ENCODE data around the gene SLC8A2. TPM values are rescaled to one million over a fixed set of nuclear protein-coding genes. Genes with fewer than 3 reads are reported as not detected.
A peak's percentile ranks its signal among the peaks of the same experiment; 100 is the strongest.

The SLC8A2 gene
- total and polyA plus RNA-seq, 2 donors (not counting 1 experiment from before 2014, with no cell fraction given), result 0.07 TPM; not detected in 1

DNA sequence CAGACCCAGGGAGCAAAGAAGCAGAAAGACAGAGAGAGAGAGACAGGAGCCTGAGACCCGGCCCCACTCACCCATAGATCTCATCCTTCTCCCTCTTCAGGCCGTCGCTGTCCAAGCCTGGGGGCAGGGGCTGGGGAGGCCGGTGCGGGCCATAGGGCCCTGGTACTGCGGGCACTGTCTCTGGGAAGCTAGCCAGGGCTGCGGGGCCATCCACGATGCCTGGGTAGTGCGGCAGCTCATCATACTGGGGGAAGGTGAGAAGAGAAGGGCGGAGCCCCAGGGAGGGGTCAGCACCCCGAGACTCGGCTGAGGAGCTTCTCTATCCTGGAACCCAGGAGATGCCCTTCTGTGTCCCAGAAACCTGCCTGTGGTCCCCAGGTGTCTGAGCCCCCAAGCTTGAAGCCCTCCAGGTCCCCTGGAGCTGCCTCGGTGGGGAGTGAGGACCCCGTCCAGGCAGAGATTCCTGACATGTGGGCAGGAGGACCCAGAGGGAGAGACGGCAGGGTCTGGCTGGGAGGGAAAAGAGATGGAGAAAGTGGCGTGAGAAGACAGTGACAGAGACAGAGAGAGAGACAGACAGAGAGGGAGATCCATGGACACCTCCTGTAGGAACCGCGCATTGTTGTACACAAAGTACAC is 54.5 kb downstream of the SLC8A2 start:
- Mint-ChIP-seq H3K27me3 (peaks cover 67% of the 10 kb centered on the region), H3K9me3 (ENCODE audit: insufficient read depth) (no peaks in the 10 kb centered on the region), H3K4me1 (peaks cover 23% of the 10 kb centered on the region), H3K27ac (peak overlapping the region; percentile 38), H3K4me3 (peak overlapping the region; percentile 55)
- Histone ChIP-seq H3K27me3 (replicated peaks in 1 of 4; ENCODE audit: control extremely low read depth in 1 of 4, control insufficient read depth in 3 of 4, insufficient read depth in 4 of 4, low read length in 3 of 4) (peaks cover 0 to 63% (median 31%) of the 10 kb centered on the region in 4 experiments), H3K79me2 (ENCODE audit: control insufficient read depth, insufficient read depth, low read length) (no peaks in the 10 kb centered on the region), H3K9me3 (ENCODE audit: control extremely low read depth in 1 of 3, control insufficient read depth in 2 of 3, insufficient read depth in 1 of 3, low read length in 2 of 3) (peaks cover 0 to 19% (median 0%) of the 10 kb centered on the region in 3 donors), H4K20me1 (ENCODE audit: control insufficient read depth, insufficient read depth, low read length, poor library complexity, severe bottlenecking) (no peaks in the 10 kb centered on the region), H2AFZ (ENCODE audit: insufficient read depth, low read depth, low read length, poor library complexity, severe bottlenecking) (no peak overlapping the region), H3K4me2 (replicated peaks; ENCODE audit: low read depth, low read length, poor library complexity, severe bottlenecking) (no peak overlapping the region), H3K4me1 (ENCODE audit: control insufficient read depth in 2 of 2, insufficient read depth in 2 of 2, low read length in 2 of 2) (peaks cover 10 to 40% of the 10 kb centered on the region in 2 donors), H3K36me3 (replicated peaks in 1 of 2; ENCODE audit: control extremely low read depth in 1 of 2, control insufficient read depth in 1 of 2, extremely low read depth in 1 of 2, insufficient read depth in 2 of 2, low read length in 1 of 2) (no peaks in the 10 kb centered on the region), H3K27ac (ENCODE audit: low read length in 2 of 2) (no peak overlapping the region), H3K4me3 (ENCODE audit: control extremely low read depth in 1 of 5, extremely low read depth in 1 of 5, insufficient read depth in 1 of 5, low read depth in 2 of 5, low read length in 4 of 5) (no peak overlapping the region), H3K9ac (ENCODE audit: low read length) (no peak overlapping the region)
- ATAC-seq (ENCODE audit: low read depth) (no peak), DNase-seq (no peak)
- ChIA-PET POLR2A (no interaction called here), CTCF (interaction anchor here (1.1 kb wide), 1 partner anchor 26 kb away, joined by 3 read pairs; no protein-coding TSS in a partner anchor)
- TF ChIP-seq, protein P1, sequence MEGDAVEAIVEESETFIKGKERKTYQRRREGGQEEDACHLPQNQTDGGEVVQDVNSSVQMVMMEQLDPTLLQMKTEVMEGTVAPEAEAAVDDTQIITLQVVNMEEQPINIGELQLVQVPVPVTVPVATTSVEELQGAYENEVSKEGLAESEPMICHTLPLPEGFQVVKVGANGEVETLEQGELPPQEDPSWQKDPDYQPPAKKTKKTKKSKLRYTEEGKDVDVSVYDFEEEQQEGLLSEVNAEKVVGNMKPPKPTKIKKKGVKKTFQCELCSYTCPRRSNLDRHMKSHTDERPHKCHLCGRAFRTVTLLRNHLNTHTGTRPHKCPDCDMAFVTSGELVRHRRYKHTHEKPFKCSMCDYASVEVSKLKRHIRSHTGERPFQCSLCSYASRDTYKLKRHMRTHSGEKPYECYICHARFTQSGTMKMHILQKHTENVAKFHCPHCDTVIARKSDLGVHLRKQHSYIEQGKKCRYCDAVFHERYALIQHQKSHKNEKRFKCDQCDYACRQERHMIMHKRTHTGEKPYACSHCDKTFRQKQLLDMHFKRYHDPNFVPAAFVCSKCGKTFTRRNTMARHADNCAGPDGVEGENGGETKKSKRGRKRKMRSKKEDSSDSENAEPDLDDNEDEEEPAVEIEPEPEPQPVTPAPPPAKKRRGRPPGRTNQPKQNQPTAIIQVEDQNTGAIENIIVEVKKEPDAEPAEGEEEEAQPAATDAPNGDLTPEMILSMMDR (IDR thresholded peaks at IDR 0.05), result no peak
- no peak for TF ChIP-seq EZH2 (IDR thresholded peaks at IDR 0.05; ENCODE audit: borderline replicate concordance, insufficient read depth, low read depth, low read length, poor library complexity, severe bottlenecking)
- WGBS (ENCODE audit: insufficient coverage), result 14% methylated on average over 18 of the region's 18 CpGs
- intact Hi-C loops (cut with micrococcal nuclease), result no loop called here

DNA sequence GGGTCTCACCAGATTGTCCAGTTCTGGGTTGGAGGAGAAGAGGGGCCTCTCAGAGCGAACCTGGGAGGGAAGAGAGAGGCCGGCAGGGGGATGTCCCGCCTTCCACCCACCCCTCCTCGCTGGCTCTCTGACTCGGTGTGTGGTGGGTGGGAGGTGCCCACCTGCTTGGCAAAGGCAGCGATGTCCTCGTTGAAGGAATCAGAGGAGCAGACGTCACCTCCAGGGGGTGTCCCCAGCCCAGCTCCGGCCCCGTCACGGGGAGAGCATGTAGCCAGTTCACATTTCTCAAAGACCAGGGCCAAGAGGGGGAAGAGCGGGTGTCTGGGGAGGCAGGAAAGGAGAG is 55.1 kb downstream of the SLC8A2 start:
- H3K79me2 ChIP-seq (ENCODE audit: control insufficient read depth, insufficient read depth, low read length), result no peaks in the 10 kb centered on the region
- Mint-ChIP-seq H3K27me3 (peaks cover 63% of the 10 kb centered on the region), H3K27ac (no peak overlapping the region), H3K4me3 (no peak overlapping the region), H3K9me3 (ENCODE audit: insufficient read depth) (no peaks in the 10 kb centered on the region), H3K4me1 (peaks cover 22% of the 10 kb centered on the region)
- CTCF ChIA-PET, result interaction anchor here (1.1 kb wide), 1 partner anchor 25 kb away, joined by 3 read pairs; no protein-coding TSS in a partner anchor
- H3K4me1 ChIP-seq (ENCODE audit: control insufficient read depth in 2 of 2, insufficient read depth in 2 of 2, low read length in 2 of 2), result peaks cover 10 to 38% of the 10 kb centered on the region in 2 donors
- no peak for ATAC-seq (ENCODE audit: low read depth)
- no peak overlapping the region for H3K27ac ChIP-seq (ENCODE audit: low read length in 2 of 2)
- peaks cover 0 to 58% (median 26%) of the 10 kb centered on the region in 4 experiments for H3K27me3 ChIP-seq (replicated peaks in 1 of 4; ENCODE audit: control extremely low read depth in 1 of 4, control insufficient read depth in 3 of 4, insufficient read depth in 4 of 4, low read length in 3 of 4)
- no peak for DNase-seq
- no peaks in the 10 kb centered on the region for H3K36me3 ChIP-seq (replicated peaks in 1 of 2; ENCODE audit: control extremely low read depth in 1 of 2, control insufficient read depth in 1 of 2, extremely low read depth in 1 of 2, insufficient read depth in 2 of 2, low read length in 1 of 2)
- TF ChIP-seq, protein P1 (IDR thresholded peaks at IDR 0.05), result no peak
- TF ChIP-seq EZH2 (IDR thresholded peaks at IDR 0.05; ENCODE audit: borderline replicate concordance, insufficient read depth, low read depth, low read length, poor library complexity, severe bottlenecking), result no peak
- no peak overlapping the region for H3K9ac ChIP-seq (ENCODE audit: low read length)
- intact Hi-C loops (cut with micrococcal nuclease), result no loop called here
- H3K9me3 ChIP-seq (ENCODE audit: control extremely low read depth in 1 of 3, control insufficient read depth in 2 of 3, insufficient read depth in 1 of 3, low read length in 2 of 3), result peaks cover 0 to 19% (median 0%) of the 10 kb centered on the region in 3 donors
- no peak overlapping the region for H3K4me2 ChIP-seq (replicated peaks; ENCODE audit: low read depth, low read length, poor library complexity, severe bottlenecking)
- no peaks in the 10 kb centered on the region for H4K20me1 ChIP-seq (ENCODE audit: control insufficient read depth, insufficient read depth, low read length, poor library complexity, severe bottlenecking)
- no peak overlapping the region for H2AFZ ChIP-seq (ENCODE audit: insufficient read depth, low read depth, low read length, poor library complexity, severe bottlenecking)
- POLR2A ChIA-PET, result no interaction called here
- WGBS (ENCODE audit: insufficient coverage), result 15% methylated on average over 8 of the region's 12 CpGs
- H3K4me3 ChIP-seq (ENCODE audit: control extremely low read depth in 1 of 5, extremely low read depth in 1 of 5, insufficient read depth in 1 of 5, low read depth in 2 of 5, low read length in 4 of 5), result no peak overlapping the region
